Keratinocyte (primary cell): Measurements from ENCODE around the gene KRT3.

Experiments
- EZH2 ChIP-seq: IDR thresholded peaks from one replicate; pipeline ENCODE4 v1.6.1; 2012; ENCODE audit warnings: inconsistent platforms, mild to moderate bottlenecking, low read length, moderate library complexity
- TF ChIP-seq, protein P1 (sequence below), 3 experiments: IDR thresholded peaks in 1 of 3; conservative IDR thresholded peaks in 1 of 3; optimal IDR thresholded peaks in 1 of 3; 2 replicates in 2 of 3; 3 replicates in 1 of 3; pipeline versions ENCODE3 to v1.5.1; 2011; ENCODE audit warnings: low read length in 3 of 3, mild to moderate bottlenecking in 3 of 3, moderate library complexity in 2 of 3, control low read depth in 1 of 3, inconsistent platforms in 1 of 3; ENCODE audit not compliant: insufficient read depth in 2 of 3; ENCODE audit errors: extremely low read depth in 1 of 3

DNA sequence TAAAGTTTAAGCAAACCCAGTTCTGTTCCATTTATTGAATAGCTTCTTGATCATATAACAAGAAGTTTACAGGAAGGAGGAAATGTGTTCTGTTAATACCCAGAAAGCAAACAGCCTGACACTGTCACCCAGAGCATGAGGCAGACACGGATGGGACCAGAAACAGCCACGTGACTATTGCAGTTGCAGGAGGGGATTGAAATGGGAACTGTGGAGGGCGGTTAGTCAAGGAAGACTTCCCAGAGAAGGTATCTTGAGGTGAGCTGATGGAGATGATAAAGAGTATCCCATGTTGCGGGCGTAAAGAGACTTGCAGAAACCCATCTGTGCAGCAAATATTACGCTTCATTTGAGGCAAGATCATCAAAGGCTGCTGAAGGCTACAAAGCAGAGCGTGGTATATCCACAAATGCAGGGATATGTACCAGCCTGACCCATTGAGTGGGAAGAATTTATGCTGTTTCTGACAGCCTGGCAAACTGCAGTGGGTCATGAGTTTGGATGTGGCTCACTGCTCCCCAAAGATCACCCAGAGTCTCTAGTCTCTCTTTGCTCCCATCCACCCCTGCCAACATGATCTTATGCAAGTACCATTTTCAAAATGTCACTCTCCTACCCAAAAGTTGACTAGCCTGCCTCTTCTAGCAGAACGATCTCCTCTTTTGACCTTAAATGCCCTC lies 39.5 kb downstream of the KRT3 start:
- TF ChIP-seq, protein P1, sequence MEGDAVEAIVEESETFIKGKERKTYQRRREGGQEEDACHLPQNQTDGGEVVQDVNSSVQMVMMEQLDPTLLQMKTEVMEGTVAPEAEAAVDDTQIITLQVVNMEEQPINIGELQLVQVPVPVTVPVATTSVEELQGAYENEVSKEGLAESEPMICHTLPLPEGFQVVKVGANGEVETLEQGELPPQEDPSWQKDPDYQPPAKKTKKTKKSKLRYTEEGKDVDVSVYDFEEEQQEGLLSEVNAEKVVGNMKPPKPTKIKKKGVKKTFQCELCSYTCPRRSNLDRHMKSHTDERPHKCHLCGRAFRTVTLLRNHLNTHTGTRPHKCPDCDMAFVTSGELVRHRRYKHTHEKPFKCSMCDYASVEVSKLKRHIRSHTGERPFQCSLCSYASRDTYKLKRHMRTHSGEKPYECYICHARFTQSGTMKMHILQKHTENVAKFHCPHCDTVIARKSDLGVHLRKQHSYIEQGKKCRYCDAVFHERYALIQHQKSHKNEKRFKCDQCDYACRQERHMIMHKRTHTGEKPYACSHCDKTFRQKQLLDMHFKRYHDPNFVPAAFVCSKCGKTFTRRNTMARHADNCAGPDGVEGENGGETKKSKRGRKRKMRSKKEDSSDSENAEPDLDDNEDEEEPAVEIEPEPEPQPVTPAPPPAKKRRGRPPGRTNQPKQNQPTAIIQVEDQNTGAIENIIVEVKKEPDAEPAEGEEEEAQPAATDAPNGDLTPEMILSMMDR (optimal IDR thresholded peaks at IDR 0.05 in 1 of 3, IDR thresholded peaks at IDR 0.05 in 1 of 3, conservative IDR thresholded peaks at IDR 0.05 in 1 of 3; ENCODE audit: extremely low read depth in 1 of 3, insufficient read depth in 2 of 3, low read length in 3 of 3) = no peak
- no peak for TF ChIP-seq EZH2
